GM21381 (cell line): Measurements from ENCODE around the gene PIERCE2.
"Not testable (repeated sequence)": the region's sequence is repeated elsewhere in the genome, so short reads cannot be mapped to it uniquely, and the experiment has no call there.

Experiments used
- ATAC-seq: cut with Tn5 transposase; IDR thresholded peaks from one replicate; pipeline ENCODE4 v1.9.1; 2021; ENCODE audit warnings: mild to moderate bottlenecking, moderate library complexity; ENCODE audit not compliant: unreplicated experiment

The PIERCE2 gene

DNA sequence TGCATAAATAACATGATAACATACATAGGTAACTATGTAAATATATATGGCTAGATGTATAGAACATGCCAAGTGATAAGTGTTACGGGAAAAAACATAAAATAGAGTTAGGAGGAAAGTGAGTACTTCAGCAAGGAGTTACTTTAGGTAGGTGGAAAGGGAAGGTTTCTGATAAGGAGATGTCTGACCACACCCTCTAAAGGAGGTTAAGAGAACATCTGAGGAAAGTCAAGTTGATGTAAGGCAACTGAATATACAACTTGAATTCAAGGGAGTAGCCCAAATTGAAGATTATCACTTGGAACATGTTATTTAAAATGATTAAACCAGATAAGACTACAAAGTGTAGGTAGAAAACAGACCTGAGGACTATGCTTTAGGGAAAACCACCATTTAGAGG lies 13.8 kb downstream of the PIERCE2 start:
- ATAC-seq: no peak

DNA sequence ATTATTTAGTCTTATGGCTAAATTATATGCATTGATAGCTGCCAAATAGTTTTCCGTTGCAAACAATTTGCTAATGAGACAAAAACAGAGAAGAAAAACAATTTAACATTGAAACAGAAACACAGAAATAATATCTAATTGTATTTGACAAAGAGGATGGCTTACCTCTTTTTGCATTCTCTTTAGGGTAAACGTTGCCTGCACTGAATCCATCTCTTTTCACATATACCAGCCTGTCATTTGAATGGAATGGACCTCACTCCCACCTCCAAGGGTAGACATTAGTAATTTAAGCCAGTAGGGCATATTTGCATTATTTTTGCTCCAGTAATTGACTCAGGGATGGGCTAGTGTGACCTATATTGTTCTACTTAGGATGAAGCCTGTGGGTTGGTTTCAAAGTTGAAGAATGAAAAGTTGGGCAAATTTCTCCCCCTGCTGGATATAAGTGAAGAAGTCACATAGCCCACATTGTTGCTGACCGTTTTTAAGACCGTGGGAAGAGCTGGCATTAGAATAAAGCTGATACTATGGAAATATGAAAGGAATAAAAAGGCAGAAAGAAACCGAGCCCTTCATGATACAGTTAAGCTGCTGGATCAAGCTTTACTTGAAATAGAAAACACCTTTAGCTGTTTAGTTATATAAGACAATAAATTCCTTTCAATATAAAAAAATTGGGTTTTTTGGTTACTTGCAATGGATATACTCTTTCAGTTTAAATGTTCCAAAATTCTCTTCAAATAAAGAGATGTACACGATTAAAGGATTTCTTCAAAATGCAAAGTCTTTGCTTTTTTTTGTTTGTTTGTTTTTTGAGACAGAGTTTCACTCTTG lies 26.9 kb downstream of the PIERCE2 start:
- ATAC-seq: no peak

DNA sequence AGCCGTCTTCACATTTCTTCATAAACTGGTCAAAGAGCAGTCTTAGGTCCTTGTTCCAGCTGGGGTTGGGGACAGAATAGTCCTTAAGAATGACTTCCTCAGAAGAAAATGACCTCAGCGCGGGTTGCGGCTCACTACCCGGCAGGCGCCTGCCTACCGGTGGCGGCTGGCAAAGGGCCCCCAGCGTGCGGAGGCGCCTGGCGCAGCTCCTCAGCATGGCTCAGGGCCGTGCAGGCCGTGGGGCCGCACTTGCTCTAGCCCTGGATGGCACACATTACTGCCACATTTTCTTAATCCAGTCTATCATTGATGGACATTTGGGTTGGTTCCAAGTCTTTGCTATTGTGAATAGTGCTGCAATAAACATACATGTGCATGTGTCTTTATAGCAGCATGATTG lies 34.8 kb downstream of the PIERCE2 start:
- ATAC-seq: not testable (repeated sequence)

DNA sequence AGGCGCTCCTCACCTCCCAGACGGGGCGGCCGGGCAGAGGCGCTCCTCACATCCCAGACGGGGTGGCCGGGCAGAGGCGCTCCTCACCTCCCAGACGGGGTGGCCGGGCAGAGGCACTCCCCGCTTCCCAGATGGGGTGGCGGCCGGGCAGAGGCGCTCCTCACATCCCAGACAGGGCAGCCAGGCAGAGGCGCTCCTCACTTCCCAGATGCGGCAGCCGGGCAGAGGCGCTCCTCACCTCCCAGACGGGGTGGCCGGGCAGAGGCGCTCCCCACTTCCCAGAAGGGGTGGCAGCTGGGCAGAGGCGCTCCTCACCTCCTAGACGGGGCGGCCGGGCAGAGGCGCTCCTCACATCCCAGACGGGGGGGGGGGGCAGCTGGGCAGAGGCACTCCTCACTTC lies 37.6 kb downstream of the PIERCE2 start:
- not testable (repeated sequence) for ATAC-seq

DNA sequence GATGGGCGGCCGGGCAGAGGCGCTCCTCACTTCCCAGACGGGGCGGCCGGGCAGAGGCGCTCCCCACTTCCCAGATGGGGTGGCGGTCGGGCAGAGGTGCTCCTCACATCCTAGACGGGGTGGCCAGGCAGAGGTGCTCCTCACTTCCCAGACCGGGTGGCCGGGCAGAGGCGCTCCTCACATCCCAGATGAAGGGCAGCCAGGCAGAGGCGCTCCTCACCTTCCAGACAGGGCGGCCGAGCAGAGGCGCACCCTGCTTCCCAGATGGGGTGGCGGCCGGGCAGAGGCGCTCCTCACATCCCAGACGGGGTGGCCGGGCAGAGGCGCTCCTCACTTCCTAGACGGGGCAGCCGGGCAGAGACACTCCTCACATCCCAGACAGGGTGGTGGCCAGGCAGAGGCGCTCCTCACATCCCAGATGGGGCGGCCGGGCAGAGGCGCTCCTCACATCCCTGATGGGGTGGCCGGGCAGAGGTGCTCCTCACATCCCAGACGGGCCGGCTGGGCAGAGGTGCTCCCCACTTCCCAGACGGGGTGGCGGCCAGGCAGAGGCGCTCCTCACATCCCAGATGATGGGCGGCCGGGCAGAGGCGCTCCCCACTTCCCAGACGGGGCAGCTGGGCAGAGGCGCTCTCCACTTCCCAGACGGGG lies 38.2 kb downstream of the PIERCE2 start:
- ATAC-seq: not testable (repeated sequence)

DNA sequence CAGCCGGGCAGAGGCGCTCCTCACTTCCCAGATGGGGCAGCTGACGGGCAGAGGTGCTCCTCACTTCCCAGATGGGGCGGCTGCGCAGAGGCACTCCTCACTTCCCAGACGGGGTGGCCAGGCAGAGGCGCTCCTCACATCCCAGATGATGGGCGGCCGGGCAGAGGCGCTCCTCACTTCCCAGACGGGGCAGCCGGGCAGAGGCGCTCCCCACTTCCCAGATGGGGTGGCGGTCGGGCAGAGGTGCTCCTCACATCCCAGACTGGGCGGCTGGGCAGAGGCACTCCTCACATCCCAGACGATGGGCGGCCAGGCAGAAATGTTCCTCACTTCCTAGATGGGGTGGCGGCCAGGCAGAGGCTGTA lies 38.7 kb downstream of the PIERCE2 start:
- ATAC-seq: not testable (repeated sequence)

DNA sequence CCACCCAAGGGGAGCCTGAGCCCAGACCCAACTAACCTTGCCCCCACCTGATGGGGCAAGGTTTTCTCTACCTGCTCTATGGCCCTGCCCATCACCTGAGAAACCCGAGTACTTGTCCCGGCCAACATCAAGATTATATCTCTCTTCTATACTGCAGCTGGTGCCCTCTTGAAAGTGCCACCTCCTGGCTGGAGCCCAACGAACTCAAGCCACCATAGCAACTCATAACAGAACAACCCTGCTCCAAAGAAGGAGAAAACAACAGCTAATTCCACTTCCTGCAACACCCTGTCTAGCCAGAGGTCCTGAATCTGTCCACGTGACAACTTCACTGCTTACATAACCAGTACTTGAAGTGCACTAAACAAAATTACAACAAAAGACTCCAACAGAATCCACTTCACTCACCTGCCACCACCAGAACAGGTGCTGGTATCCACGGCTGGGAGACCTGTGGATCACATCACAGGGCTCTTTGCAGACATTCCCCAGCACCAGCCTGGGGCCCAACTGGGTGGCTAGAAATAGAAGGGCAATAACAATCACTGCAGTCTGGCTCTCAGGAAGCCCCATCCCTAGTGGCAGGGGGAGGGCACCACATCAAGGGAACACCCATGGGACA lies 49.2 kb downstream of the PIERCE2 start:
- no peak for ATAC-seq

DNA sequence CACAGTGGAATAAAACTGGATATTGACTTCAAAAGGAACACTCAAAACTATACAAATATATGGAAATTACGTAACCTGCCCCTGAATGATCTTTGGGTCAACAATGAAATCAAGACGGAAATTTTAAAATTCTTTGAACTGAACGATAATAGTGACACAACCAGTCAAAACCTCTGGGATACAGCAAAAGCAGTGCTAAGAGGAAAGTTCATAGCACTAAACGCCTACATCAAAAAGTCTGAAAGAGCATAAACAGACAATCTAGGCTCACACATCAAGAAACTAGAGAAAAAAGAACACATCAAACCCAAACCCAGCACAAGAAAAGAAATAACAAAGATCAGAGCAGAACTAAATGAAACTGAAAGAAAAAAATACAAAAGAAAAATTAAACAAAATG lies 53.2 kb downstream of the PIERCE2 start:
- no peak for ATAC-seq

DNA sequence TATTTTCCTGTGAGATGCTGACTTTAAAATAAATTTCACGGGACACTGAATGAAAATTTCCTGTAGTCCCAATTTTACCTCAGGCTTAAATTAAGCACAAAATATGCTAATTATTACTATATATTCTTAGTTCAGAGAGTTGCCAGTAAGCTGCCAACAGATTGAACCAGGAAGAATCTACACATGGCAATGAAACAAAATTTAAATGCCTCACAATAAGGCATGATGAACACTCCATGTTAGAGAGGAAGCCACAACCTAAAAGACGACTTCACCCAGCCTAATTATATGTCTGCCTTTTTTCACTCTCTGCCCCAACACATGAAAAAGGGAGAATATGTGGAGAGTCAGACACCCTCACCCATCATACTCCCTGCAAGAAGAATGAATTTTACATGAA lies 60.0 kb downstream of the PIERCE2 start:
- no peak for ATAC-seq
